DMS153 (cell line): ENCODE results near the gene MEGF6.

Experiments
- DNase-seq: peaks from one replicate; lab custom pipeline; 2025; lab: John Stamatoyannopoulos, UW

Gene MEGF6

DNA sequence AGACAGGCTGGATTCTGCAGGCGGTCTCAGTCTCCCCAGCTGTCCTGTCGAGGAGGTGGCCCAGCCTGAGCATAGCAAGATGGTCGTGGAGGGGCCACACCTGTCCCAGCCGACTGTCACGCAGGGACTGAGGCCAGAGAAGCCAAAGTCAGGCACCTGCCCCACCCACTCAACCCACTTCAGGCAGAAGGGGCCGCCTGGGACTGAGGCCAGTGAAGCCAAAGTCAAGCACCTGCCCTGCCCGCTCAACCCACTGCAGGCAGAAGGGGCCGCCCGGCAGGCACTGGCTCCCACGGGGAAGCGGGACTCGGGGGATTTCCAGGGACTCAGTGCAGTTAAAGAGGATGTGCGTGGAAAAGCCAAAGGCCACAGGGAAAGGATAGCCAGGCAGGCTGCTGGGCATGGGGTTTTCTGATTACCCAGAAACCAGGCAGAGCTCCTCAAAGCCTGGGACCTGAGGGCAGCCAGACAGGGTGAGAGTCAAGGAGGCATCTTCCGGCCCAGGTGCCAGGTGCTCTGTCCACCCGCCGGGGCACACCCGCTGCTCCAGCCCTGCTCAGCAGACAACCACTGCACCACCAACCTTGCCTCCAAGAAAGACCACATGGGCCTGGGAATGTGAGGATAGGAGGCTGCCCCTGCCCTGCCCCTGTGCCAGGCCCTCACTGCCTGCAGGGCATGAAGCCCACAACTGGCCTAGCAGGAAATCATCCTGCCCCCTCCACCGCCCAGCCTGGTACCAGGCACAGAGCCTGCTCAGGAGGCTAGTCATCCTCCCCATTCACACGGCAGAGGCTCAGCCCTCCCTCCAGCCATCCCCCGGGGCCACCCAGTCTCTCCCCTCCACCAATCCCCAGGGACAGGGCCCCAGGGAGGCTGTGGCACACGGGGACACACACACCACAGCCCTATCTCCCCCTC, 41.0 kb downstream of the MEGF6 start:
- no peak for DNase-seq

DNA sequence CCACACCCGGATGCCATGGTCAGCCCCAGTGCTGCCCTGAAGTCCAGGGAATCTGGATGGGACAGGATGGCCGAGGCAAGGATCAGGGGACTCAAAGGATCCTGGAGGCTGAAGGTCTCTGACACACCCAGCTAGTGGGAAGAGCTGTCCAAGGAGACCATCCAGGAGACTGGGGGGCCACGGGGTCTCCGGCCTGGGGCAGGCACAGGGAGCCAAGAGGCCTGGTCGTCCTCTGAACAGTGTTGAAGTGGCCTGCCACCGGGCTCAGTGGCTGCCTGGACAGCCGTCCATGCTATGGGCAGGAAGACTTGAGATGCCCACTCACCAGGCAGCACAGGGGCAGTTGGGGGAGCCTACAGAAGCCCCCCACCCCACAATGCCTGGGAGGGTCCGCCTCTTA, 41.9 kb downstream of the MEGF6 start:
- DNase-seq, result no peak

DNA sequence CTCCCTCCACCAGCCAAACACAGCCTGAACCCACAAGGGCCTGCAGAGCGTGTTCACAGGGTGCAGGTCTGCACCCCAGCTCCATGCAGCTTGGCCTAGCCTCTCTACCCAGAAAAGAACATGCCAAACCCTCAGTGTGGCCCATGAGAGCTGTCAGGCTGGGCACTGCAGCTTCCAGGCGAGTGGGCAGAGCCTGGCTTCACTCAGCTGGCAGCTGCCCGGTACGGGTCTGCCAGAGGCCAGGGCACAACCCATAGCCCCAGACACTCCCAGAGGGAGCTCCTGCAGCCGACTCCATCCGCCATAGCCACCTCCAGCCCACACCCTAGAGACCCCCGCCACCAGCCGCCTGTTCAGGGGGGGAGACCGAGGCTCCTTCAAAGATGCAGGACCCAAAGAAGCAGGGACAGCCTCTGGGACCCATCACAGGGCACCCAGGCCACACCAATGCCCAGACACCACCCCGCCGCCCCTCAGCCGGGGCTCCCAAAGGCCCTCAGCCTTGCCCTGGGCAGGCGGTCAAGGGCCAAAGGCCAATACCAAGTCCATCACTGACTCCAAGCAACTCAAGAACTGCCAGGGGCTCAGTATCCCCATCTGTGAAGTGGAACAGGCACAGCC, 42.4 kb downstream of the MEGF6 start:
- DNase-seq, result no peak

DNA sequence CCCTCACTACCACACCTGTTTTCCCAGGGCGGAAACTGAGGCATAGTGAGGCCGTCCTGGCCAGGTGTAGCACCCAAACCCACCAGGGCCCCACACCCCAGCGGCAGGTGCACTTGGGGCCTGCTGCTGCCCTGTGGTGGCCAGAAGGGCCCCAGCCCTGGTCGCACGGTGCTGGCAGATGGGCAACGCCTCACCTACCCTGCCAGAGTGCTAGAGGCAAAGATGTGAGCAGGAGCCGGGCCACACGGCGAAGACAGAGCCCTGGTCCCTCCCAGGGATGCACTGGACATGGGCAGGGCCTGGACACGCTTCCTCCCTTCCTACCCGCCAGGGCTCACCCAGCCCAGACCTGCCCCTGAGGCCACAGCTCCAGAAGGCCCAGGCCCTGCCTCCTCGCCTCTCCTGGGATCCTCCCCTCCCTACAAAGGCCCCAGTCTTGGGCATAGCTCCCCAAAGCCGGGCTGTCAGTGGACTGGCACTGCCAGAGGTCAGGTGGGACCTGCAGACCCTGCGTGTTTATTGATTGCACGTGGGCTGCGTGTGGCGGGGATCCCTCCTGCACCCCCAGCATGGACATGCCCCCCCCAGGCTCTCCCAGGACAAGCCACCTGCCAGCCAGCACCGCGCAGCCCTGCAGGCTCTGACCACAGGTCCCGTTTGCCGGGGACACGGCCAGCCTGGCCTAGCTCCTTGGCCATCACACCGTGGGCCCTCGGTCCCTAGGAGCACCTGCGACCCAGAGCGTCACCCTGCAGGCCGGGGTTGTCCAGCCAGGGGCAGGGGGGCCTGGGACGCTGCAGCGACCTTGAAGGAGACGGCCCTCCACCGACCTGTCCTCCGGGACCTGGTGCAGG, 44.1 kb downstream of the MEGF6 start:
- DNase-seq, result no peak

DNA sequence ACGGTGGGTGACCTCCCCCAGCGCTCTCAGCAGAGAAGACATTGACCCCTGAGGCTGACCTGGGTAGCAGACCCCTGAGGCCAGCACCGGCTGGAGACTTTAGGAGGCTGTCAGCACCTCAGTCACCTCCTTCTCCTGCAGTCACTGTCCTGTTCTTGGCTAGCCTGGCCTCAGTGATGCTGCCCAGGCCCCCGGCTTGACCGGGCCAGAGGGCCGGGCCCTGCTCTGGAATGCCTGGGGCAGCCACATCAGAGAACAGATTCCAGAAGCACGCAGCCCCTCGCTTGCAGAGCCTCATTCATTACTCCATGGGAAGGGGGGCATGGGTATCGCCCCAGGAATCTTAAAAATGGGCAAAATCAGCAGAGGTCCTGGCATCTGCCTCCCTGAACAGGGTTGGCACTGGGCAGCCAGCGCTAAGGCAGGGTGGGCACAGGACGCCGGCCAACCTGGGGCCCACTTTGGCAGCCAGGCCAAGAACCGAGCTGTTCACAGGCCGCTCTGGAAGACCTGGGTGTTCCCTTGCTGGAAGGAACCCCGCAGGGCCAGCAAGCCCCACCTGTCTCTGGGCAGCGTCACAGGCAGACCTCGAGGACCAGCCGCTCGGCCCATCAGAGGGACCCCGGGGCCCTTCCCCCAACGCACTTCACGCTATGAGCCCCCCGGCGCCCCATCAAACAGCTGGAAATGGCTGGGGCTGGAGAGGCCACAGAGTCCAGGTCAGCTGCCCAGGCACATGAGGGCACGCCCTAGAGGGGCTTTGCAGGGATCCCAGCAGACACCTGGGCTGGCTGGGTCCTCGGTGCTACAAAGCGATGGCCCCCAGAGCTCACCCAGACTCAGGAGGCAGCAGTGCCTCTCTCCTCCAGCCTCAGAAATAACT, 45.1 kb downstream of the MEGF6 start:
- DNase-seq, result no peak

DNA sequence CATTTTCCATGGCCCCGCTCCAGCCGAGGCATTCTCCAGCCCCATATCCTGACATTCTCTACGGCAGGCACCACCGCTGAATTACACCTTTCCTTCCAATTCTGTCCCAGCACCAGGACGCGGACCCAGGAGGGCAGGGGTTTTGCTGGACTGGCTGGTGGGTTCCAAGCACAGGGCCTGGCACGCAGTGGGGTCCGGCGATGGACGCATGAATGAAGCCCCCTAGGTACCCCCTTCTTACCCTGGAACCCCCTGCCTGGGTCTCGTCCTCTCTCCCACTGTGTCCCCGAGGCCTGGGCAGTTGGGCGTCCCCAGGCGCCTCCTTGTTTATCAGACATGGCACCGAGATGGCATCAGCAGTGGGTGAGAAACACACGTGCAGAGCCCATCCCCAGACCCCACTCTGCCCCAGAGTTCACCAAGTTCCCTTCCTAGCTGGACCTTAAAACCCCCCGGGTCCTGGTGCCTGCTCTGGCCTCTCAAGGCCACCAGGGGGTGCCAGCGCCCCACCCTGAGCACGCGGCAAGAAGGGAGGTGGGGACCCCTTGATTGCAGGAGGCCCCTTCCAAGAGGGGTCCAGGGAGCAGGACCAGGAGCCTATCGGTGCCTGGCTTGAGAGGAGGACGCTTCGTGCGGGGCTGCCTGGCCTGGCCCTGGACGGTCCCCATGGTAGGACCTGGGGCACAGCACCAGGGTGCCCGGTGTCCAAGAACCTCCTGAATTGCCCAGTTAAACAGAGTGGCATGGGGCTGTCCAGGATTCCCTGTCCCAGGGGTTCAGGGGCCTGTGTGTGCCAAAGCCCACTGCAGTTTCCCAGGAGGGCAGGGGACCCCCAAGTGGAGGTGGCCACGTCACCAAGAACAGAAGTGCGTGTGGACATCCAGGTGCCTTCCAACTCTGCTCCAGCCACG, 46.1 kb downstream of the MEGF6 start:
- DNase-seq, result no peak

DNA sequence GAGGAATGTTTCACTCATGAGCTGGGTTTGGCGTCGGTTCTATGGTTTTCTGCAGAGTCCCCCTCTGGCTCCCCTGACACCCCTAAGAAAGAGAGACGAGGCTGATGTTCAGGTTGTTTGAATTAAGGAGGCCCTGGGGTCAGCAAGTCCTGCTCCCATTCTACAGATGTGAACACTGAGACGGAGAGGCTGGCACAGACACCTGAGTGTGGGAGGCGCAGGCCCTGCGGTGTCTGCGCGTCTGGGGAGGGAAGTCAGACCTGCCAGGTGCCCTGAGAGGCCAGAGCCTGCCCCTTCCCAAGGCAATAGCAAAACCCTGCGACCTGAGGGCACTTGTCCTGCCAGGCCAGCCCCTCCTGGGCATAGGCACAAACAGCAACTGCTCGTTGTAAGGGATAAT, 47.7 kb downstream of the MEGF6 start:
- no peak for DNase-seq

DNA sequence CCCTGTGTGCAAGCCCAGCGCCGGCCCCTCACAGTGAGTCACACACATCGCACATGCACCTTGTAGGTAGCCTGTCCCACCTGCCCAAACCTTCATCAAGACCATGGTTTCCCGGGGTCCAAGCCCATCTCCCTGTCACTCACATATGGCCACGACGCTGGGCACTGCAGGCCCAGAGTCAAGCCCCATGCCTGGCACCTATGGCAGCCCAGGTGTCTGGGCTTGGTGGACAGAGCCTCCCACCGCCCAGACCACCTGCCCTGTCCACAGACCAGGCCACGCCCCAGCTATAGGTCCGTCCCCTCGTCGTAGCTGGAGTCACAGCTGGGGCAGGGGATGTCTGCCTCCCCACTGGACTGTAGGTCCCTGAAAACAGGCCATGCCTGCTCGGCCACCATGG, 48.2 kb downstream of the MEGF6 start:
- DNase-seq, result no peak

DNA sequence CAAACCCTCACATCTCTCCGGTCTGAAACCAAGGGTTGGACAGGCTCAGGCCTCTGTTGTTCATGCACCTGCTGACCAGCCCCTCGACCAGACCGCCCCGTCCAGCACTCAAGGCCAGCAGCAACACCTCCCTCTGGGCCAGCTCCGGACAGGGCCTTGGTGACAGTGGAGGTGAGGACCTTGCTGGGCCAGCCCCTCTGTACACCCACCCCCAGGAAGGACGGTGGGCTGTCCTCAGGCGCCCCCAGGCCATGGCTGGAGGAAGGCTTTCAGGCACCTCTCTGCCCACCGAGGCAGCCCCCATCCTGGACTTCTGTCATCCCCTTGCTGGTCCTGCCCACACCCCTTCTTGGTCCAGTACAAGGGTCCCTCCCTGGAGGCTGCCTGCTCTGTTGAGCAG, 48.6 kb downstream of the MEGF6 start:
- no peak for DNase-seq

DNA sequence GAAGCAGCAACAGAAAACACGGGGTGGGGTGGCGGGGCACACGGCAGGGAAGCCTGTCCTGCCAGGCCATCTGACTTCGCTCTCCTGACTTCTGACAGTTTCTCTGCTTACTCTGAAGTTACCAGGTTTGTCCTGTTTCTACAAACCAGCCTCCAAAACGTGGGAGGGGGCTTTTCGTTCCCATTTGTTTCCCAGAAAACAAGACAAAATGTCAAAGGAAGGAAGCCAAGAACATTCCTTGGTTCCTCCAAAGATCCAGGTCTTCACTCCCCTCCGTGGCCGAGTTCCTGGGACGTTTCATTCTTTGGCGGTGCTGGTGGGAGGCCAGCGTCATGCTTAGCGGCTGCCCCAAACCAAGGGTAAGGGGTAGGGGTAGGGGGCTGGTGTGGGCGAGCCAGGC, 49.6 kb downstream of the MEGF6 start:
- DNase-seq, result no peak

DNA sequence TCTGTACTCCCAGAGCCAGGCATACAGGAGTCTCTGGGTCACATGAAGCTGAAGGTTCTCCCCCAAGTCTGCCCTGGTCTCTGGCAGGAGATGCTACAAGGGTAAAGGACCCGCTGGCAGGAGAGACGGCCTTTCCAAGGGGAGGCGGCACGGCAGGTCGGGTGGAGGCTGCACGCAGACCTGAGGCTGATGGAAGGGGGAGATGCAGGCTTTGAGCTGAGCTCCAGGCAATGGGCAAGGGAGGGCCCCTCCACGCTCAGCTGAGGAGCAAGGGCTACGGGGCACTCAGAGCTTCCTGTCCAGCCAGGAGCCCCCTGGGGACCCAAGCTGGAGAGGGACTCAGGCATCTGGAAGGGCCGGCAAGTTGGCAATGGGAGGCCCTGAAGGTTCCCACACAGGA, 50.3 kb downstream of the MEGF6 start:
- no peak for DNase-seq

DNA sequence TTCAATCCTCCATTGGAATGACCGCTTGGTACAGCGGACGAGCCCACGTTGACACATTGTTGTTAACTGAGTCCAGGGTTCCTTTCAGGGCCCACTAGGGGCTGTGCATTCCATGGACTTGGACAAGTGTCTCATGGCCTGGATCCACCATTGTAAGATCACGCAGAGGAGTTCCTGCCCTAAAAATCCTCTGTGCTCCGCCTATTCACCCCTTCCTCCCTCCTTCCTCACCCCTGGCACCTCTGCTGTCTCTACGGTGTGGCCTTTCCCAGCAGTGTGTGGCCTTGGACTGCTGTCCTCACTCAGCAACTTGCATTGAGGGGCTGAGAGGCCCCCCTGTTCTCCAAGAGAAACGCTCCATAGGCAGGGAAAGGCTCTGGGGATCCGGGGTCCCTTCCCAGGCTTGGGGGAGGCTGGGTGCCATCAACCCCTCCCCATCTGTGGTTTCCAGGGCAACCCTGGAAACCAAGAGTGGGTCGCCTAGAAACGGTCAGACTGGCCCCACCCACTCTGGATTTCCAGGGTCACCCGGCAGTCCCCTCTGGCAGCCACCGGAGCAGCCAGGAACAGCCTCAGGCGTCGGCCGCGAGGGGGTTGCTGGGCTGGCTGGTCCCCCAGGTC, 50.9 kb downstream of the MEGF6 start:
- DNase-seq, result no peak

DNA sequence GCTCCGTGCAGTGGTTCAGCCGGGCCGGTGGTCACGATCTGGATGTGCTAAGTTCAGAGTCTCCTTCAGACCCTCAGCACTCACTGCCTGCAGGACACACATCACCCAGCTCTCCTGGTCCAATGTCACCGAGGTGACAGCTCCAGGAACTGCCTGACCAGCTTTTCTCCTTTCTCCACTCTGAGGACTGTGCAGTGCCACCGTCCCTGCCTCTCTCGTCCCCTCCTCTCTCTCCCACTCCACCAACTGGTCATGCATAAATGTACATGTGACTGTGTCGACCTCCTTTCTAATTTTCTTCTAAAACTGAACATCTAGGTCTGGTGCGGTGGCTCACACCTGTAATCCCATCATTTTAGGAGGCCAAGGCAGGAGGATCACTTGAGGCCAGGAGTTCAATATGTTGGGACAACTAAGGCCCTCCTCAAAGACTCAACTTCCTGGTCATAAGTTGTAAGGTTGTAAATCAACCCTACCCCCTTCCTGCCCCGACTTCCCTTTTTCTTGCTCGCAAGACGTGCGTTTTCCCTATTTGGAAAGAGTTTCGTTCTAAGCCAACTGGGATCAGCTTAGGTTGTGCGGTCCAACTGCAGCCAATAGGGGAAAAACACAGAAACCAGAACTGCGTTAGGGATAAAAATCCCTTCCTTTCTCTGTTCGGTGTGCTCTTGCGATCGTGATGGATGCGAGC, 53.1 kb downstream of the MEGF6 start:
- DNase-seq, result no peak

DNA sequence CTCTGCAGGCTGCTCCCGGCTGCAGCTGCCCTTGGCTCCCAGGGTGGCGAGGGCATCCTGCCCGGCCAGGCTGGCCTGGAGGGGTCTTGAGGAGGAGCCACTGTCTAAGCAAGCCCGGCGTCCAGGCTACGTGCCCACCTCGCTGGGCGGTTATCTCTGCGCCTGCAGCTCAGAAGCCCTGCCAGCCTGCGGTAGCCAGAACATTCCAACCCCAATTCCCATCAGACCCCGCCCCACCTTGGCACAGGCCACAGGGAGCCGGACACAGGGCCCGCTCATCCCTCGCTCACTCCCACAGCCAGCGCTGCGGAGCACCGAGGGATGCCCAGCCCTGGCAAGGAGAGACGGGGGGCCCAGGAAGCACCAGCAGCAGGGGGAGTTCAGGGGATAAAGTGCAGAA, 53.9 kb downstream of the MEGF6 start:
- no peak for DNase-seq

DNA sequence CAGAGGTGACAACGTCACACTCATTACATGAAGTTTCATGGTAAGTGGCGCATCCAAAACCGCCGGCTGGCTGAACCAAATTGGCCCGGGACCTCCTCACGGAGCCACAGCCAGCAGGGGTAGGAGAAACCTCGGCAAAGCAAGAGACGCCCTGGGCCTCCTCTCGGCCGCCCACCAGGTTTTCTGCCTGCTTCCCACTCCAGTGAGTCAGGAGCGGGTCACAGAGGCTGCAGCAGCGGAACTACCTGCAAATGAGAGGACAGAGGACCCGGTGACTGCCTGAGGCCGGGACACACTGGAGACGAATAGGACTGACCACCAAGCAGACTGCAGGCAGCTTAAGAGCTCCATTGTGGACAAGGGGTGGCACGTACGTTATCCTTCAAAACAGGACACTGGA, 55.0 kb downstream of the MEGF6 start:
- no peak for DNase-seq

DNA sequence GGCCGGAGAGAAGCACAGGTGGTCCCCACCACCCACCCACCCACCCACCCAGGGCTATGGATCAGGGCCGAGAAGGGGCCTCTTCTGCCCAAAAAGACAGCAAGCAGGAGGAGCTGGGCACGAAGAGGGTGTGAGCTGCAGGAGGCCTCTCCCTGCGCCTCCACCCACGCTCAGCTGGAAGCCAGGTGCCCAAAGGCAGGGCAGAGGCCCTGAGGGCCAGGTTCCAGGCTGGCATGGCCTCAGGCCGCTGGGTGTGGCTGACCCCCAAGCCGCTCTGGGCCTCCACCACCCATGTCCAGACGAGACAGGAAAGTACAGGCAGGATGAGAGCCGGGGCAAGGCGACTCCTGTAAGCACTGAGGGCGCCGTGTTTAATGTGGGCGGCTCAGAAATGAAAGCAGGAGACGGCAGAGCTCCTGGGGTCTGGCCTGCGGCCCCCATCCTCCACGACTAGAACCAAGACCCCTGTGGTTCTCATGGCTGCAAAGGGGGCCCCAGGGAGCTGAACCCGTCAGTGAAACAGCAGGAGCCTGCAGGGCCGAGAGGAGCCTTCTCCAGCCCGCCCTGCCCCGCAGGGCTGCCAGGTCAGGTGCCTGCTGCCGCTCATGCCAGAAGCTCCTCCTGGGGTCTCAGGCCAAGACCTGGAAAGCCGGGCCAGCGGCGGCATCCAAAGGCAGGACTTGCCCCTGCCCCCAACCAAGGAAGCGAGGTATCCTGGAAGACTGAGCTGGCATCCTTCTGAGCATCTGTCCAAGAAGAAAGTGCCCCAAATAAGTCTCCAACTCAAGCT, 56.0 kb downstream of the MEGF6 start:
- DNase-seq, result no peak

DNA sequence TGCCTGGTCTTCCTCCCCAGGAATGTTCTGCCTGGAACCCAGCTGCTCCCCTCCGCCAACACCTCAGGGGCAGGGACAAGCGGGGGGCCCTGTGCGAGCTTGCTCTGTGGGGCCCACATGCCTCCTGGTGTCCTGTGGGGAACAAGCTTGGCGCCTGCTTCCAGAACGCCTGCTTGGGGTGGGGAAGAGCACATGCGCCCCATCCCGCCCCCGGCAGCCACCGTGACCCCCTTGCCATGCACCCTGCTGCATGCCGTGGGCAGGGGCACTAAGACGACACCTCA, 57.4 kb downstream of the MEGF6 start:
- DNase-seq, result no peak

DNA sequence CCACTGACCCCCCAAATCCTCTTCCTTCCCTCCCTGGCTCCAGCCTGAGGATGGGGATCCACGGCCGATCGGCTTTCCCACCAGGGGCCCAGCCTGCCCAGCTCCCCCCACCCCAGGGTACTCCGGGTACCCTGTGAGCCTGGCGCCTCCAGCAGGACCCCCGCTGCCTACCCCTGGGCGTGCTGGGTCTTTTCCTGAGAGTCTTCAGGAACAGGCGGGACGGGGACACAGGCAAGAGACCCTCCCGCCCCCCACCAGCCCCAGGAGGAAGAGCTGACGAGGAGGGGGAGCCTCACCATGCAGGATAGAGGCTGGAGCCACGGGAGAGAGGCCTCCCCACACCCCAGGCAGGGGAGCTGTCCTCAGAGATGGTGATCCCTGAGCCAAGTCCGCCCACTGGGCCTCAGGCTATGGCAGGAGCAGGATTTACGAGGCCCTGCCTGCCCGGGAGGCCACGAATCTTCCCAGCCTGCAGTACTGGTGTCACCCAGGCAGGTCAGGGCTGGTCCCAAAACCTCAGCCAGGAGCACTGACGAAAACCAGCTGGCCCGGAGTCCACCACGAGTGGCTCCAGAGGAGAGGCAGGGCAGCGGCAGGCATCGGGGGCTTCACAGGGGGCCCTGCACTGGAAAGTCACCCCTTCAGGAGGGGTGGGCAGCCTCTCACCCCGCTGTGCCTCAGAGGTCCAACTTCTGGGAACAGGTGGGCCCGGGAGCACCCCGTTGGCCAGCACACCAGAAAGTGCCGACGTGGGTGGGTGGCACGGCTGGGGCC, 58.0 kb downstream of the MEGF6 start:
- no peak for DNase-seq
